ENCODE measurements around the gene NCS1.

The NCS1 gene

DNA sequence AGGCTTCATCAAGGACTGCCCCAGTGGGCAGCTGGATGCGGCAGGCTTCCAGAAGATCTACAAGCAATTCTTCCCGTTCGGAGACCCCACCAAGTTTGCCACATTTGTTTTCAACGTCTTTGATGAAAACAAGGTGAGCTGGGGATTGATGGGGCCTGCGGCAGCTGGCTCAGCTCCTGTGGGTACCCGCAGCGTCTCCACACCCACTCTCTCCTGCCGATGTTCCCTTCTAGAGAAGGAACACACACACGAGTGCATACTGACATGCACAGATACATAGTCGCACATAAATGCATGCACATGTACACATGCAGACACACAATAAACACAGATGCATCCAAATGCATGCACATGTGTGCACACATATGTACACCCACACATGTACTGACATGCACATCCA, 45.6 kb downstream of the NCS1 start:
- no peak for DNase-seq

DNA sequence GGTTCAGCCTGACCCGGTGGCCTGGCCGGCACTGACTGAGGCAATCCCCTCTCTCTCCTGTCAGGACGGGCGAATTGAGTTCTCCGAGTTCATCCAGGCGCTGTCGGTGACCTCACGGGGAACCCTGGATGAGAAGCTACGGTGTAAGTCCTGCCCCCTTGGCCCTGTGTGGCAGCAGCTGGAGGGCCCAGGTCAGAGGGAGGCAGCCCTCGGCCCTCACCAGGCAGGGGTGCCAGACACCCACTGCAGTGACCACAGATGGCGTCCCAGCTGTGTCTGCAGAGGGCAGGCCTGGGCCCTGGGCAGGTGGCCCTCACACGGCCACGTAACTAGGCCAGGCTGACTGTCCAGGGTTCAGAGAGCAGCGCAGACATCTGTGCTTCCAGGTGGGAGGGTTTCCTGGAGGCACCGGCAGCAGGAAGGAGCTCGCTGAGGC, 47.5 kb downstream of the NCS1 start:
- no peak for DNase-seq

DNA sequence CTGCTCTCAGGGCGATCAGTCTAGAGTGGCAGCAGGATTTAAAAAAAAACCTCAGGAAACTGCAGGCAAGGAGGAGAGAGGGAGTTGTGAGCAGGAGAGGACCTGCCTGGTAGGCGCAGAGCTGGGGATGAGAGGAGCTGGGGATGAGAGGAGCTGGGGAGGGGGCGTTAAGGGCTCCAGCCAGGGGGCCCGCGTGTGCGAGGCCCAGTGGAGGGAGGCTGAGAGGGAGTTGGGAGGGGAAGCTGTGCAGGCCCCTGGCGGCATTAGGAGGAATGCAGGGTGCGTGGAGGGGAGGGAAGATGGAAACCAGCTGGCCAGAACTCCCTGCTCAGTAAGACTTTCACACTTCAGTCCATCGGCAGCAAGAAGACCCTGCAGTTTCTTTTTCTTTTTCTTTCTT, 48.1 kb downstream of the NCS1 start:
- DNase-seq = no peak

GRCh38 chr9:130222833-130223232, 50.6 kb downstream of the NCS1 start:
- DNase-seq = no peak

GRCh38 chr9:130225071-130225470, 52.9 kb downstream of the NCS1 start:
- DNase-seq = no peak

DNA sequence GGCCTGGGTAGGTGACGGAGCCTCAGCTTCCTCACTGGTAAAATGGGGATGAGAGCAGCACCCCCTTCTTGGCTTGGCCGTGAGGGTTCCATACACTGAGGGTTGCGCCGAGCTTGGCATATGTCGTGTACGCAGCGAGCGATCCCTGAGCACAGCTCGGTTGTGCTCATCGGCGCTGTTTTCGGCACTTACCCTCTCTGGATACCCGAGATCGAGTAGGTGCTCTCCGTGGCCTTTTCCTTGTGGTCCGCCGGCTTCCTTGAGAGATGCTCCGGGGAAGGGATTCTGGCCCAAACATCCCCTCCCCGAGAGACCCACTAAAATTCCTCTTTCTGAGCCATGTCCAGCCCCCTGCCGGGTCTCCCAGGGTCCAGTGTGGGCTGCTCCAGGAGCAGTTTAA, 53.4 kb downstream of the NCS1 start:
- no peak for DNase-seq

DNA sequence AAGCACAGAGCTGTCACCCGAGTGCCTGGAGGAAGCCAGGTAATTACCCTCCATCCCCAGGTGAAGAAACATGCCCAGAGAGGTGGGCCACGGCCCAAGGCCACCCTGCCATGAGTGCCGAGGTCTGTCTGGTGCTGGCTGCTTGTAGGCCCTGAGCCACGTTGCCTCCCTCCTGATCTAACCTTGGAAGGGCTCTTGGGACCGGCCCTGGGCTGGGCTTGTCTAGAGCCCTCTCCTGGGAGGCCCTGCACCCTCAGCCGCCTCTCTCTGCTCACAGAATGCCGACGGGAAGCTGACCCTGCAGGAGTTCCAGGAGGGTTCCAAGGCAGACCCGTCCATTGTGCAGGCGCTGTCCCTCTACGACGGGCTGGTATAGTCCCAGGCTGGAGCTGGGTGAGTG, 53.9 kb downstream of the NCS1 start:
- no peak for DNase-seq

GRCh38 chr9:130227833-130228232, 55.6 kb downstream of the NCS1 start:
- no peak for DNase-seq

GRCh38 chr9:130229759-130230158, 57.6 kb downstream of the NCS1 start:
- DNase-seq = no peak

- DNase-seq = no peak
Observed at GRCh38 chr9:130230631-130231030, 58.4 kb downstream of the NCS1 start.

DNA sequence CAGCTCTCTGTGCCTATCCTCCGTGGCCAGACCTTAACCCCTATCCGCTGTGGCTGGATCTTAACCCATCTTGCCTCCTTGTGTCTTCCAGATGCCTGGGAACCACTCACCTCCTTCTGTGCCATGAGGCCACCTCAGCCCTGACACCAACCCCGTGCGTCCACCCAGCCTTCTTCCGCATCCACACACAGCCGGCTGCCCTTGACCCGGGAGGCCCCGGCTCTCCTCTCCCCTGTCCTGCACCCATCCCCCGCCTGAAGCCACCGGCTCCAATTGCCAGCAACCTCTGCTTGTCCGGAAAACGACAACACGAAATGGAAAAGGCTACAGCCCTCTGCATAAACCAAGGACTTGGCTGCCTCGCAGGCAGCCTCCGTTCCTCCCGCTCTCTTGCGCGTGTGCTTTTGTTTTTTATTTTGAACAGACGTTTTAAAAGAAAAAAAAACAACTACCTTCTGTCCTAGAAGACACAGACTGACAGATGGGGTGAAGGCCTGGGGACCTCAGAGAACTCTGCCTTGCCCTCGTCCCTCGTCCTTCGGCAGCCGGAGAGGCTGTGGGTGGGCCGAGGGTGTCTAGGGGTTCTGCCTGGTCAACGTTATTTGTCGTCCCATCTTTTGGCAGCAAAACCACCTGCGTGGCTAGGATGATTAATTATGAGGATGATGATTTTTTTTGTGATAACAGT, 60.8 kb downstream of the NCS1 start:
- no peak for DNase-seq

DNA sequence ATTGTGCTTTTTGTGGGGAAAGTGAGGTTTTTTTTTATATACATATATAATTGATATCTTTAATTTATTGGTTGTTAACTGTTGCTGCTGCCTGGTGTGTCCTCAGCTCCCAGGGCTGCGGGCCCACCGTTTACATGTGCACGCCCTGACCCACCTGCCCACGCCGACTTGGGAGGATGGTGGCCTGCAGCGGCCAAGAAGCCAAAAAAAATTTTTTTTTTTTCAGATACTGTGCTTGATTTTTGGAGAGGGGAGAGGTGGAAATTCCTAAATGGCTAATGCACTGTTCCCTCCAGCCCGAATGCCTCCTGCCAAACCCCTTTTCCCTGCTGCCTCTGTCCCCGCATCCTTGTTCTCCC, 61.4 kb downstream of the NCS1 start:
- no peak for DNase-seq

DNA sequence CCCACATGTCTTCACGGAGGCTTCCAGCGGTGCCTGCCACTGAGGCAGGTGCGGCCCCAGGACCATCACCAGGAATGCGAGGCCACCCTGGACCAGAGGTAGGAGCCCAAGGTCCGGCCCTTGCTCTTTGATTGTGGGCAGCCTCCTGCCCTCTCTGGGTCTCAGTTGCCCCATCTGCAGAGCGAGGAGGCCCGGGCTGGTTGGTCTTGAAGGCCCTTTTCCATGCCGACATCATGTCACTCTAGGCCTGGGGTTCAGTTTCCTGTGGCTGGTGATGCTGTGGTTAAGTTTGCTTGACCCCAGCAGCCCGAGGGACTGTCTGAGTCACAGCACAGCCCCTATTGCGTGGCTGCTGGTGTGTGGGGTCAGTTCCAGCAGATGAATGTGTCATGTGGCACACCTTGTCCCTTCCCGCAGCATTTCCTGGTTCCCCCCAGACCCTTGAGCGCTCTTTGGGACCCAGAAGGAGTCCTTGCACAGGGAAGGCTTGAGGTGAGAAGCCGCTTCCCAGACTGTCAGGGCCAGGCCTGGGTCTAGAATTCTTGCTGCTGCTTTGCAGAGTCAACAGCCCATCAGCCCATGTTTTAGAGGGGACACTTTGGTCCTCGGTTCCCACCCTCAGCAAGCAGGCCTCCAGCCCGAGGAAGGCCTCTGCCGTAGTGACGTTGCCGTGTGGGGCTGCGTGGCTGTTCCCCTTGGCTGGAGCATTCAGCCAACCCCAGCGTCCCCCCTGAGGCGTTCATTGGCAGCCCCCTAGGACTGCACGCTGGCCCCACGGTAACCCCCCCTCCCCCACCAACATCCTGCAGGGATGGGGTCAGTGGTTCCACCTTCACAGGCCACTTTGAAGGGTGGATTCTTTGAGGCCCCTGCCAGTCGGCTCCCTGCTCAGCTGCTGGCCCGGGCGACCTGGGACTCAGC, 62.4 kb downstream of the NCS1 start:
- DNase-seq = no peak

DNA sequence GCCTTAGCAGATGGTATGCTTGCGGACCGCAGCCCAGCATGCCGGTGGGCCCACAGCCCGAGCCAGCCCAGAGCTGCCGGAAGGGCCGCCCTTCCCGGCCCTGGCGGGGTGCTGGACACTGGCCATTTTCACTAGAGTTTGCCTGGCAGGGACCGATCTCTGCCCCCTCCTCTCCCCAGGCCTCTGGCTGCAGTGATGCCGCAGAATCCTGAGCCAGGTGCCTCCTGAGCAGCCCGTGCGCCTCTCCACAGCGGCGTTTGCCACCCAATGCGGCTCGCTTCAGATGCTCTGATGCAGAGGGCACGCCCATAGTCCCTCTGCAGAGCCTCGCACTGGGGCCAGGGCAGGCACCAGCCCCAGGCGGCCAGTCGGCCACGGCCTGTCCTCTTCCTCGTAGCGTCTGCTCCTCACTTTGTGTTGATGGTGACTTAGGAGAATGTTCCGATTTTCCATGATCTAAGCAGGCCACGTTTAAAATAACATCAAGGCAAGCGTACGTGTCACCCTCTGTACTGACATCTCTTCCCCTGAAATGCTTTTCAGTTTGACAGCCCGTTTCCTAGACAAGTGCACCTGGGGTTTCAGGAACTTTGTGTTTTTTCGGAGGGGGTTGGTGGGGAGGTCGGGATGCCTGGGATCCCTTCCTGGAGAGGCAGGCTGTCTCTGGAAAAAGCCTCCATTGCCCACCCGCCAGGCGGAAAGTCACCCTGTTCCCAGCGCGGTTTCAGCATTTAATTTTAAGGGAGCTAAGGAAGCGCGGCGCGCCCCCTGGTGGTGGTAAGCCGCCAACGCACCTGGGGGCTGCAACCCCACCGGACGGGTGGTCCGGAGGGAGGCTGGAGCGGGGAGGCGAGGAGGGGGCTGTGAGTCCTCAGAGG, 63.6 kb downstream of the NCS1 start:
- peak; percentile 79 for DNase-seq

GRCh38 chr9:130236436-130236985, 64.3 kb downstream of the NCS1 start:
- no peak for DNase-seq

- DNase-seq = no peak
Observed at GRCh38 chr9:130237076-130237475, 64.9 kb downstream of the NCS1 start.

- DNase-seq = no peak
Observed at GRCh38 chr9:130237763-130238524, 65.7 kb downstream of the NCS1 start.

DNA sequence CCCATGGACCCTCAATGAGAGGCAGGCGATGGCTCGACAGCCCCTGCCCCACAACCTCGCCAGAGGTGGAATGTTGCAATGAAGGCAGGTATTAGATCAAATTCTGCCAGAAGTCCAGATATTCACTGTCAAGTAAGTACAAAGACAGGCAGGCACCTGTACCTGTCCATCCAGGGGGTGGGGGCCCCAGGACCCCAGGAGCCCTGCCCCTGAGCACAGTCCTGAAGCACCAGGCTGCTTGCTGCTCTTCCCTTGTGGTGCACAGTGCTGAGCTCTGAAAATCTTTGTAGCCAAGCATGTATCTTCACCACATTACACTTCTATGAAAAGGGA, 67.1 kb downstream of the NCS1 start:
- DNase-seq = no peak

- no peak for DNase-seq
Observed at GRCh38 chr9:130239741-130240241, 67.6 kb downstream of the NCS1 start.

DNA sequence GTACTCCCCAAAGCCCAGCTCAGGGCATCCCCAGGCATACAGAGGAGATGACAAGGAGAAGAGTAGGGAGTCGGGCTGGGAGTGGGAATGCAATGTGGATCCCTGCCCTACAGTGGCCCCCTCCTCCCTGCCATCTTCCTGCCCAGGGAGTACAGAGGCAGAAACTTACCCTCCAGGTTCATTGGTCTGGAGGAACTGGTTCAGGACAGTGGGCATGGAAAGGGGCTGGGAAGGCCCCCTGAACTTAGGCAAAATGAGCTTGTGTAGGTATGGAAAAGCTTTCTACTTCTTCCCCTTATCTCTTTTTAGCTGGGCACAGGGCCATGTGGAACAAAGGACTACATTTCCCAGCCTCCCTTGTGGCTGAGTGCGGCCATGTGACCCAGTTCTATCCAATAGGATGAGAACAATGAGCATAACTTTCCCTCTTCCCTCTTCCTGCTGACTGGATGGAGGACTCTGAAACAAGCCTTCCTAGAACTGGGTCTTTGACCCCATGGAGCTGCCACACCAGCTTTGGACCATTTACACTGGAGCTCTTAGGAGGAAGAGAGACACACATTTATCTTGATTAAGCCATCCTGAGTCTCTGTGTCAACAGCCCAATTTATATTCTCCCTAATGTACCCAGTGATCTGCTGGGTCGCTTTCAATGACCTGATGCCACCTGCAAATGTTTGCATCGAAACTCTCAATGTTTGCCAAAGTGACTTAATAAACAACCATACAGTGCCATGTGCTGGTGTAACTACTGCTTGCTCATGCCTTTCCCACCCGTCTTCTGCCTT, 68.4 kb downstream of the NCS1 start:
- peak; percentile 56 for DNase-seq

GRCh38 chr9:130241198-130241535, 69.0 kb downstream of the NCS1 start:
- no peak for DNase-seq

Measured in CD4-positive, alpha-beta T cell treated with Interleukin-17A for 4 hours (primary cell).